ENCODE results near the gene MMP20. TPM values are rescaled to one million over a fixed set of nuclear protein-coding genes. Genes with fewer than 3 reads are reported as not detected.

Gene MMP20
- total RNA-seq, 1 experiment from 2014 or later = not detected

GRCh38 chr11:102617466-102618008, 7.6 kb downstream of the MMP20 start:
- ChIA-PET CTCF (no interaction called here), POLR2A (ENCODE audit: low non-redundant PET) (no interaction called here)
- no peak for DNase-seq (ENCODE audit: low spot score)
- TF ChIP-seq CTCF (conservative IDR thresholded peaks at IDR 0.05; ENCODE audit: low read depth, low read length) = no peak
- no peak for TF ChIP-seq EZH2 (IDR thresholded peaks at IDR 0.05; ENCODE audit: borderline replicate concordance, low read depth, low read length, poor library complexity, severe bottlenecking)
- no TSS peak for BruUV-seq (replicated peaks)
- Histone ChIP-seq H3K27ac (ENCODE audit: low read depth, low read length, poor library complexity, severe bottlenecking) (no peak overlapping the region), H3K36me3 (ENCODE audit: insufficient read depth, low read length, poor library complexity, severe bottlenecking) (no peaks in the 10 kb centered on the region), H3K4me1 (ENCODE audit: insufficient read depth, low read length, poor library complexity, severe bottlenecking) (no peaks in the 10 kb centered on the region), H3K27me3 (replicated peaks; ENCODE audit: insufficient read depth, low read depth, low read length, poor library complexity) (no peaks in the 10 kb centered on the region), H3K9me3 (ENCODE audit: low read depth, low read length, poor library complexity, severe bottlenecking) (no peaks in the 10 kb centered on the region), H3K4me3 (ENCODE audit: low read depth, low read length, poor library complexity, severe bottlenecking) (no peak overlapping the region)
- intact Hi-C loops (cut with micrococcal nuclease; ENCODE audit: unreplicated experiment) = loop anchor here (10.0 kb wide), 1 partner anchor 753 kb away; no protein-coding TSS in a partner anchor

DNA sequence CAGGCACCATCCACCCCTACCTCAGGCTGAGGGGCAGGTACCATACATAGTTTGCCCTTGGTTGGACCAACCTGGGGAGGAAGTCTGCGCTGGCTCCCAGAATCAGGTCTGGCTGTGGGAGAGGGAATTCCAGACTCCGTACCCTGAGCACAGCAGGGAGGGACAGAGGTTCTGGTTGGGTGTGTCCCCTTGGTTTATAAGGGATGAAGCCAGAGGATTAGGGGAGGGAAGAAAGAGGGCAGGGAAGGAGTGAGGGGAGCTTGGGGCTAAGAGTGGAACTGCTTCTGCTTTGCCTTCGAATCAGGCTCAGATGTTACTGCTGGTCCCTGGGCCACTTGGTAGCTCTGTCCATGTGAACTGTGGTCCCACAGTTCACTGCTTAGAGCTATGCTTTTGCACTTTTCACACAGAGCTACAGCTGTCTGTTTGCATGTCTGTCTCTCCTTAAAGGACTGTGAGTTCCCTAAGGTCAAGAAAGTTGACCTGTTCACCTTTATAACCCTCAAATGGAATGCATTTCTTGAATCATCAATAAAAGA, 9.2 kb downstream of the MMP20 start:
- Histone ChIP-seq H3K9me3 (ENCODE audit: low read depth, low read length, poor library complexity, severe bottlenecking) (no peaks in the 10 kb centered on the region), H3K36me3 (ENCODE audit: insufficient read depth, low read length, poor library complexity, severe bottlenecking) (no peaks in the 10 kb centered on the region), H3K4me3 (ENCODE audit: low read depth, low read length, poor library complexity, severe bottlenecking) (no peak overlapping the region), H3K27me3 (replicated peaks; ENCODE audit: insufficient read depth, low read depth, low read length, poor library complexity) (no peaks in the 10 kb centered on the region), H3K4me1 (ENCODE audit: insufficient read depth, low read length, poor library complexity, severe bottlenecking) (no peaks in the 10 kb centered on the region), H3K27ac (ENCODE audit: low read depth, low read length, poor library complexity, severe bottlenecking) (no peak overlapping the region)
- no peak for DNase-seq (ENCODE audit: low spot score)
- no peak for TF ChIP-seq EZH2 (IDR thresholded peaks at IDR 0.05; ENCODE audit: borderline replicate concordance, low read depth, low read length, poor library complexity, severe bottlenecking)
- no peak for TF ChIP-seq CTCF (conservative IDR thresholded peaks at IDR 0.05; ENCODE audit: low read depth, low read length)
- intact Hi-C loops (cut with micrococcal nuclease; ENCODE audit: unreplicated experiment) = loop anchor here (10.0 kb wide), 1 partner anchor 751 kb away; no protein-coding TSS in a partner anchor
- ChIA-PET POLR2A (ENCODE audit: low non-redundant PET) (no interaction called here), CTCF (interaction anchor here (0.6 kb wide), 1 partner anchor 206 kb away, joined by 5 read pairs; no protein-coding TSS in a partner anchor)
- no TSS peak for BruUV-seq (replicated peaks)

GRCh38 chr11:102615077-102615893, 9.8 kb downstream of the MMP20 start:
- ChIA-PET POLR2A (ENCODE audit: low non-redundant PET) (no interaction called here), CTCF (interaction anchor here (0.6 kb wide), 1 partner anchor 205 kb away, joined by 5 read pairs; no protein-coding TSS in a partner anchor)
- no peak overlapping the region for H3K4me3 ChIP-seq (ENCODE audit: low read depth, low read length, poor library complexity, severe bottlenecking)

More at GRCh38 chr11:102615077-102615893, 9.8 kb downstream of the MMP20 start:
- intact Hi-C loops (cut with micrococcal nuclease; ENCODE audit: unreplicated experiment) = loop anchor here (10.0 kb wide), 1 partner anchor 750 kb away; no protein-coding TSS in a partner anchor
- no TSS peak for BruUV-seq (replicated peaks)
- no peaks in the 10 kb centered on the region for H3K9me3 ChIP-seq (ENCODE audit: low read depth, low read length, poor library complexity, severe bottlenecking)
- TF ChIP-seq CTCF (conservative IDR thresholded peaks at IDR 0.05; ENCODE audit: low read depth, low read length) (no peak), EZH2 (IDR thresholded peaks at IDR 0.05; ENCODE audit: borderline replicate concordance, low read depth, low read length, poor library complexity, severe bottlenecking) (no peak)
- H3K27me3 ChIP-seq (replicated peaks; ENCODE audit: insufficient read depth, low read depth, low read length, poor library complexity) = no peaks in the 10 kb centered on the region
- no peak overlapping the region for H3K27ac ChIP-seq (ENCODE audit: low read depth, low read length, poor library complexity, severe bottlenecking)
- H3K4me1 ChIP-seq (ENCODE audit: insufficient read depth, low read length, poor library complexity, severe bottlenecking) = no peaks in the 10 kb centered on the region
- no peaks in the 10 kb centered on the region for H3K36me3 ChIP-seq (ENCODE audit: insufficient read depth, low read length, poor library complexity, severe bottlenecking)
- DNase-seq (ENCODE audit: low spot score) = no peak
